B cell (primary cell): ENCODE data around the gene CNTNAP2. TPM values are rescaled to one million over a fixed set of nuclear protein-coding genes. Genes with fewer than 3 reads are reported as not detected.

Source experiments
- ATAC-seq: fragments of 200-7000 bp; cut with Tn5 transposase; one replicate; pipeline ENCODE4 v1.10.0; 2021; ENCODE audit warnings: low read depth, mild to moderate bottlenecking, moderate number of reproducible peaks, moderate library complexity
- CTCF ChIA-PET: fragments of 350-600 bp; sonication (Branson Sonifier 250); formaldehyde crosslinking; loops from one replicate; lab custom pipeline; 2021; ENCODE audit warnings: antibody characterized with exemption, inconsistent platforms; lab: Charles Lee
- POLR2A ChIA-PET: fragments of 350-600 bp; sonication (Branson Sonifier 250); formaldehyde crosslinking; loops from one replicate; lab custom pipeline; 2021; ENCODE audit warnings: antibody characterized with exemption; lab: Charles Lee
- DNase-seq: peaks from one replicate; pipeline ENCODE4 v3.0.0; 2013
- H2AFZ ChIP-seq: 2 replicates; pipeline ENCODE4 v1.6.1; 2012; ENCODE audit warnings: mild to moderate bottlenecking, low read depth, low read length; ENCODE audit not compliant: insufficient read depth, poor library complexity, severe bottlenecking
- H3K27ac ChIP-seq, 2 donors: 1 replicate in 1 of 2; 2 replicates in 1 of 2; pipeline ENCODE4 v1.5.1; 2012 to 2013; ENCODE audit warnings: low read length in 2 of 2, mild to moderate bottlenecking in 2 of 2, moderate library complexity in 1 of 2
- H3K27me3 ChIP-seq, 4 experiments: fragments of 200-600 bp in 1 of 4; sonication (generic) in 1 of 4; replicated peaks in 1 of 4; 1 replicate in 2 of 4; 2 replicates in 2 of 4; pipeline versions ENCODE4 v1.6.1 to v1.7.0; 2013 to 2016; ENCODE audit warnings: low read length in 3 of 4, mild to moderate bottlenecking in 2 of 4, mixed read lengths in 1 of 4, moderate library complexity in 1 of 4; ENCODE audit not compliant: insufficient read depth in 4 of 4, control insufficient read depth in 3 of 4; ENCODE audit errors: control extremely low read depth in 1 of 4
- H3K36me3 ChIP-seq, 2 experiments: replicated peaks in 1 of 2; 1 replicate in 1 of 2; 2 replicates in 1 of 2; pipeline versions ENCODE4 v1.6.1 to v1.7.1; 2013; ENCODE audit warnings: low read length in 1 of 2; ENCODE audit not compliant: insufficient read depth in 2 of 2, control insufficient read depth in 1 of 2; ENCODE audit errors: control extremely low read depth in 1 of 2, extremely low read depth in 1 of 2
- H3K4me1 ChIP-seq, 2 donors: fragments of 200-600 bp in 1 of 2; sonication (generic) in 1 of 2; 1 replicate in 1 of 2; 2 replicates in 1 of 2; pipeline versions ENCODE4 v1.5.1 to v1.6.1; 2013 to 2017; ENCODE audit warnings: low read length in 2 of 2; ENCODE audit not compliant: control insufficient read depth in 2 of 2, insufficient read depth in 2 of 2
- H3K4me2 ChIP-seq: replicated peaks from 2 replicates; pipeline ENCODE3; 2012; ENCODE audit warnings: mild to moderate bottlenecking, low read depth, low read length; ENCODE audit not compliant: poor library complexity, severe bottlenecking
- H3K4me3 ChIP-seq, 5 experiments: fragments of 200-600 bp in 1 of 5; sonication (generic) in 1 of 5; 1 replicate in 3 of 5; 2 replicates in 2 of 5; pipeline versions ENCODE4 v1.5.1 to v1.7.0; 2011 to 2016; ENCODE audit warnings: low read length in 4 of 5, mild to moderate bottlenecking in 4 of 5, low read depth in 2 of 5, control low read depth in 1 of 5, moderate library complexity in 1 of 5; ENCODE audit not compliant: insufficient read depth in 1 of 5; ENCODE audit errors: control extremely low read depth in 1 of 5, extremely low read depth in 1 of 5
- H3K79me2 ChIP-seq: fragments of 200-600 bp; sonication (generic); one replicate; pipeline ENCODE4 v1.6.0; 2016; ENCODE audit warnings: low read length; ENCODE audit not compliant: control insufficient read depth, insufficient read depth
- H3K9ac ChIP-seq: fragments of 200-600 bp; sonication (generic); 2 replicates; pipeline ENCODE4 v1.6.1; 2017; ENCODE audit warnings: mild to moderate bottlenecking, low read length, moderate library complexity
- H3K9me3 ChIP-seq, 3 donors: one replicate each; pipeline versions ENCODE4 v1.6.1 to v1.7.1; 2013; ENCODE audit warnings: low read length in 2 of 3; ENCODE audit not compliant: control insufficient read depth in 2 of 3, insufficient read depth in 1 of 3; ENCODE audit errors: control extremely low read depth in 1 of 3
- H4K20me1 ChIP-seq: 2 replicates; pipeline ENCODE4 v1.6.0; 2012; ENCODE audit warnings: mild to moderate bottlenecking, low read length; ENCODE audit not compliant: insufficient read depth, control insufficient read depth, poor library complexity, severe bottlenecking
- H3K27ac Mint-ChIP-seq: one replicate; pipeline ENCODE4 v1.8.0; 2021; ENCODE audit warnings: mixed read lengths
- H3K27me3 Mint-ChIP-seq: one replicate; pipeline ENCODE4 v1.8.0; 2021; ENCODE audit warnings: mixed read lengths
- H3K4me1 Mint-ChIP-seq: one replicate; pipeline ENCODE4 v1.8.0; 2021; ENCODE audit warnings: mixed read lengths
- H3K4me3 Mint-ChIP-seq: one replicate; pipeline ENCODE4 v1.8.0; 2021; ENCODE audit warnings: mixed read lengths
- H3K9me3 Mint-ChIP-seq: one replicate; pipeline ENCODE4 v1.8.0; 2022; ENCODE audit warnings: mixed read lengths; ENCODE audit not compliant: insufficient read depth
- CTCF ChIP-seq: fragments of 200-600 bp; IDR thresholded peaks from one replicate; pipeline ENCODE4 v1.8.0; 2022; ENCODE audit warnings: antibody characterized with exemption, mild to moderate bottlenecking
- EZH2 ChIP-seq: IDR thresholded peaks from 2 replicates; pipeline ENCODE4 v1.6.1; 2012; ENCODE audit warnings: borderline replicate concordance, low read depth, mild to moderate bottlenecking, moderate library complexity, low read length; ENCODE audit not compliant: insufficient read depth, poor library complexity, severe bottlenecking
- WGBS: methylation state at CpG from one replicate; pipeline ENCODE4 v1.1.5; 2013; ENCODE audit warnings: missing lambda C conversion rate; ENCODE audit not compliant: insufficient coverage; 5-methylcytosine and 5-hydroxymethylcytosine counted together
- intact Hi-C: fragments of 100-400 bp; cut with micrococcal nuclease; formaldehyde crosslinking; loops from one replicate; pipeline ENCODE4 v1.10.0; 2022
- polyA plus RNA-seq: library from polyadenylated mRNA; depleted of rRNA; stranded (reverse); fragments of >200 nt; gene quantifications from 2 replicates; pipeline ENCODE4 v1.2.3, GENCODE V29; 2012
- total RNA-seq, 2 donors: library from RNA; stranded (reverse); fragments of 120-200 nt in 1 of 2; gene quantifications; 1 replicate in 1 of 2; 2 replicates in 1 of 2; pipeline versions ENCODE4 v1.2.3 to v1.2.4, GENCODE V29; 2013 to 2022

The CNTNAP2 gene
- total and polyA plus RNA-seq, 2 donors (not counting 1 experiment from before 2014, with no cell fraction given) = 7.4 to 16.6 TPM

- ATAC-seq (no peak), DNase-seq (no peak)
- H2AFZ ChIP-seq = no peak overlapping the region
- ChIA-PET CTCF (no interaction called here), POLR2A (no interaction called here)
- no peak overlapping the region for H3K4me2 ChIP-seq
- no peaks in the 10 kb centered on the region for H3K4me1 ChIP-seq
- no peaks in the 10 kb centered on the region for H3K27me3 Mint-ChIP-seq
- H4K20me1 ChIP-seq = no peaks in the 10 kb centered on the region
- no peak overlapping the region for H3K27ac Mint-ChIP-seq
- no peak overlapping the region for H3K4me3 Mint-ChIP-seq
- H3K27ac ChIP-seq = no peak overlapping the region
- H3K9me3 Mint-ChIP-seq = peaks cover 2% of the 10 kb centered on the region
- H3K79me2 ChIP-seq = no peaks in the 10 kb centered on the region
- no peaks in the 10 kb centered on the region for H3K4me1 Mint-ChIP-seq
- no peaks in the 10 kb centered on the region for H3K36me3 ChIP-seq
- H3K9ac ChIP-seq = no peak overlapping the region
- H3K9me3 ChIP-seq = peaks cover 0 to 7% (median 0%) of the 10 kb centered on the region in 3 donors
- TF ChIP-seq CTCF (no peak), EZH2 (no peak)
- WGBS = 41% methylated on average over 2 of the region's 6 CpGs
- no peak overlapping the region for H3K4me3 ChIP-seq
- no peaks in the 10 kb centered on the region for H3K27me3 ChIP-seq
- intact Hi-C loops = no loop called here
These were observed 1642.8 kb downstream of the CNTNAP2 start for GRCh38 chr7:147759327-147759943.

- no peak overlapping the region for H3K27ac Mint-ChIP-seq
- TF ChIP-seq CTCF (no peak), EZH2 (no peak)
- ChIA-PET CTCF (no interaction called here), POLR2A (no interaction called here)
- Histone ChIP-seq H3K9ac (no peak overlapping the region), H3K9me3 (peaks cover 0 to 3% (median 0%) of the 10 kb centered on the region in 3 donors), H2AFZ (no peak overlapping the region), H3K4me3 (no peak overlapping the region), H3K4me2 (no peak overlapping the region), H3K27ac (no peak overlapping the region), H4K20me1 (no peaks in the 10 kb centered on the region), H3K4me1 (no peaks in the 10 kb centered on the region), H3K36me3 (no peaks in the 10 kb centered on the region), H3K79me2 (no peaks in the 10 kb centered on the region), H3K27me3 (no peaks in the 10 kb centered on the region)
- no peaks in the 10 kb centered on the region for H3K9me3 Mint-ChIP-seq
- H3K4me1 Mint-ChIP-seq = no peaks in the 10 kb centered on the region
- H3K4me3 Mint-ChIP-seq = no peak overlapping the region
- H3K27me3 Mint-ChIP-seq = no peaks in the 10 kb centered on the region
- intact Hi-C loops = no loop called here
- ATAC-seq (no peak), DNase-seq (no peak)
- WGBS = no CpG with 5 or more reads among the region's 4 CpGs
These were observed 1648.7 kb downstream of the CNTNAP2 start for GRCh38 chr7:147765301-147765700.
